GM13976 (cell line): ENCODE measurements around the gene KCNS1.

Source experiments
- DNase-seq: peaks from one replicate; pipeline ENCODE4 v3.0.0; 2012; ENCODE audit warnings: low spot score
- in situ Hi-C: fragments of 300-500 bp; cut with MboI; formaldehyde crosslinking; loops from one replicate; pipeline ENCODE4 v1.12.0; 2022; ENCODE audit warnings: low sequenced_read_pairs, mixed read lengths, inconsistent platforms; ENCODE audit not compliant: unreplicated experiment
- TF ChIP-seq, protein P1 (sequence below): IDR thresholded peaks from 2 replicates; pipeline ENCODE4 v1.5.1; 2012; ENCODE audit warnings: borderline replicate concordance, mild to moderate bottlenecking; ENCODE audit not compliant: insufficient read depth; ENCODE audit errors: extremely low read depth, missing control alignments, control extremely low read depth

KCNS1 gene

DNA sequence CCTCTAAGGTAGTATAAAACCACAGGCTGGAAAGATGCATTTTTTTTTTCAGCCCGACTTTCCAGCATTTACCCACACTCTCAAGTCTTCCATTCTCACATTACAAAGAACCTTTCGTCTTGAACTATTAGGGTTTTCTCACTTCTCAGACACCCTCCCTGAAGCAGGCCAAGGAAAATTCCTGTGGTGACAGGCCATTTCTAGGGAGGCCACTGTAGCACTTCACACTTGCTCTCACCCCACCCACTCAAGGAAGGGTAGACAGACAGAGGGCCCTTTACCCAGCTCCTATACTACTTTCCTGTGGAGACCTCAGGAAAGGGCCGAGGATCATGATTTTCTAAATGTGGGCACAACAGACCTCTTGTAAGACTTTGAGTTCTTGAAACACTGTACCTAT is 27.7 kb downstream of the KCNS1 start:
- in situ Hi-C loops = no loop called here
- DNase-seq = no peak
- TF ChIP-seq, protein P1, sequence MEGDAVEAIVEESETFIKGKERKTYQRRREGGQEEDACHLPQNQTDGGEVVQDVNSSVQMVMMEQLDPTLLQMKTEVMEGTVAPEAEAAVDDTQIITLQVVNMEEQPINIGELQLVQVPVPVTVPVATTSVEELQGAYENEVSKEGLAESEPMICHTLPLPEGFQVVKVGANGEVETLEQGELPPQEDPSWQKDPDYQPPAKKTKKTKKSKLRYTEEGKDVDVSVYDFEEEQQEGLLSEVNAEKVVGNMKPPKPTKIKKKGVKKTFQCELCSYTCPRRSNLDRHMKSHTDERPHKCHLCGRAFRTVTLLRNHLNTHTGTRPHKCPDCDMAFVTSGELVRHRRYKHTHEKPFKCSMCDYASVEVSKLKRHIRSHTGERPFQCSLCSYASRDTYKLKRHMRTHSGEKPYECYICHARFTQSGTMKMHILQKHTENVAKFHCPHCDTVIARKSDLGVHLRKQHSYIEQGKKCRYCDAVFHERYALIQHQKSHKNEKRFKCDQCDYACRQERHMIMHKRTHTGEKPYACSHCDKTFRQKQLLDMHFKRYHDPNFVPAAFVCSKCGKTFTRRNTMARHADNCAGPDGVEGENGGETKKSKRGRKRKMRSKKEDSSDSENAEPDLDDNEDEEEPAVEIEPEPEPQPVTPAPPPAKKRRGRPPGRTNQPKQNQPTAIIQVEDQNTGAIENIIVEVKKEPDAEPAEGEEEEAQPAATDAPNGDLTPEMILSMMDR = no peak

GRCh38 chr20:45072066-45072465 is 28.9 kb downstream of the KCNS1 start:
- in situ Hi-C loops = no loop called here
- DNase-seq = no peak
- TF ChIP-seq, protein P1 = no peak

DNA sequence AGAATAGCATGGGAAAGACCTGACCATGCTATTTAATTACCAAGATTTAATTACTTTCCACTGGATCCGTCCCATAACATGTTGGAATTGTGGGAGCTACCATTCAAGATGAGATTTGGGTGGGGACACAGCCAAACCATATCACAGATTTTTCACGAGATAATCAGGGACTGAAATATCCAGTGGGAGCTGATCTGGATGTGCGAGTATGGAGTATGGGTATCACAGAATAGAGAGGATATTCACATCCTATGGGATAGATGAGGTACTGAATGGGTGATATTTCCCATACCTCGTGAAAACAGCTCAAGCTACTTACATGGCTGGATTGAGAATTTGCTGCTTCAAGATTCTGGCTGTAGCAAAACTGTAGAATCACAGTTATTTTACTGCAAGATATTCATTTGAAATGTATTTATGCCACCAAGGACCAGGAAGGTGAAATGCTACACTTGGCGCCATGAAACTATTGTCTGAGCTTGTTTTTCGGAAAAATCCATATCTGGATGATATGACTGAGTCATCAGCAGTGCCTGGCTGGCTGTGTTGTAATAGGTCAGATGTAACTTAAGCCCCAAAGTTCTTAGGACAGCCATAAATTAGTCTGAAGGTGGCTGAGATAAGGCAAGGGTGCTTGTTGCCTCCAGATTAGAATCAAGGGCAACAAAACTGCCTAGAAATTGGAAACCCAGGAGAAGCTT is 29.8 kb downstream of the KCNS1 start:
- TF ChIP-seq, protein P1 = no peak
- in situ Hi-C loops = no loop called here
- no peak for DNase-seq

DNA sequence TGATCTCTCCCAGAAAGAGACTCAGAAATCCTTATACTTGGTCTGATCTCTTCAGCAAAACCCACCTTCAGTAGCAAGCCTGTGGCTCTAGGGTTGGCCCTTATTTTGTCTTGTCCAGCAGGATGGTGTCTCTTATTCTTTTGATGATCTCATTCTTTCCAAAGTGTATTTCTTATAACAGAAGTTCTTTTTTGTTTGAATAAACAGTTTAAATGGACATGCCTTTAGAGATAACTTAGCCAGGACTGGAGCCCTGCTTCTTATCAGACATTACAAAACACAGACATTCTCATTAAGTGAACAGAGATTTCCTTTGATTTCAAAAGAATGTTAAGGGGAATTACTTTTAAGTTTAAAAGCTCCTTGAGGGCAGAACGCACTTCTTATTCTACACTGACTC is 31.7 kb downstream of the KCNS1 start:
- no peak for DNase-seq
- in situ Hi-C loops = no loop called here
- TF ChIP-seq, protein P1 = no peak

DNA sequence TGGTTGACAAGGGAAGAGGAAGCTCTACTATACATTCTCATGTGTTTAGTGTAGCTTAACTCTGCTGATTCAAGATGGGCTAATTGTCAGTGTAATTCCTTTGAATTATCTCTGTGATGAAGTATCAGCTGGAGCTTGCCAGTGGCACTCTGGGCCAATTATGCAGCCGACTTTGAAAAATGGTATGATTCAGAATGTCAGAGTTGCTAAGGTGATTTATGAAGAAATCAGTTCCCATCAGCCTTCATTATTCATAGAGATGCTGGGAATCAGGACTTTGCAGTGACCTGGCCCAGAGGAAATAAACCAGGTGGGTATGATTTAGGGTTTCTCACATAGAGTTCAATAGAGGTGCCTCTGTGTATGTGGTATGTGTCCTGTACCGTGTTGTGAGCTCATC is 33.4 kb downstream of the KCNS1 start:
- TF ChIP-seq, protein P1 = no peak
- in situ Hi-C loops = no loop called here
- no peak for DNase-seq

- in situ Hi-C loops = no loop called here
- DNase-seq = no peak
- TF ChIP-seq, protein P1 = no peak
Measured at GRCh38 chr20:45067087-45067486, 33.8 kb downstream of the KCNS1 start.

- TF ChIP-seq, protein P1 = no peak
- in situ Hi-C loops = no loop called here
- no peak for DNase-seq
Measured at GRCh38 chr20:45066372-45066771, 34.6 kb downstream of the KCNS1 start.
